Midbrain (tissue), 1 donor: ENCODE data around the gene TARS2.

Source experiments
- DNase-seq: peaks from one replicate; lab custom pipeline; 2025; lab: John Stamatoyannopoulos, UW

The TARS2 gene

DNA sequence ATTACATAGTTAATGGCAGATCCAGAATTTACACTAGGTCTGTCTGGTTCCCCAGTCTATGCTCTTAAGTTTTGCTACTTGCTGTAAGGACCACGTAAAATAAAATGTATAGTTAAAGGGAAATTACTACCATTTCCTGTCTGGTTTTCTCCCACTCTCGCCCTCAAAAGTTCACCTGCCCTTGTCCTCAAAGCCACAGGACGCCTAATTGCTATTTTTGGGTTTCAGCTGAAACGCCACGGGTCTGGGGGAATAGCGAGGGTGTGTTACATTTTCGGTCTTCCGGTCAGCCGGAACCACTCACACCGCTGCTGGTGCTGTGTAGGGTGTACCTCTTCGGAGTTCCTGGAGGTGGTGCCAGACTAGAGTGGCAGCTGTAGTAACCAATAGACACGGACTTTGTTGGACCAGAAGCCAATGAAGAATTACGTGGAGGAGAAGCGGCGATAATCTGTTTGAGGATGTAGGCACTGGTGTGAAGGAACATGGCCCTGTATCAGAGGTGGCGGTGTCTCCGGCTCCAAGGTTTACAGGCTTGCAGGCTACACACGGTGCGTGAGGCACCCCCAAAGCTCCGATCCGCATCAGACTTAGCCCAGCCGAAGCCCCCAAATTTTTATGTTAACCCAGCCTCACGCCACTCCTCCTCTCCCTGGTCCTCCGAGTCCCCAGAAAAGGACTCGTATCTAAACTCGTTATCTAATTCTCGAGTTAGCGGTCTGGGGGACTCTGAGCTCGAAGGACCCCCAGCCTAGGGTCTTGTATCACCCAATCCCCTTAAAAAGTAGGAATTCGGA is at the start of gene TARS2:
TSS of gene TARS2 (plus strand) at position 454 of the 797 bp plus-strand sequence. CDS start at position 486, 32 bp downstream.
- DNase-seq = peak; percentile 96

DNA sequence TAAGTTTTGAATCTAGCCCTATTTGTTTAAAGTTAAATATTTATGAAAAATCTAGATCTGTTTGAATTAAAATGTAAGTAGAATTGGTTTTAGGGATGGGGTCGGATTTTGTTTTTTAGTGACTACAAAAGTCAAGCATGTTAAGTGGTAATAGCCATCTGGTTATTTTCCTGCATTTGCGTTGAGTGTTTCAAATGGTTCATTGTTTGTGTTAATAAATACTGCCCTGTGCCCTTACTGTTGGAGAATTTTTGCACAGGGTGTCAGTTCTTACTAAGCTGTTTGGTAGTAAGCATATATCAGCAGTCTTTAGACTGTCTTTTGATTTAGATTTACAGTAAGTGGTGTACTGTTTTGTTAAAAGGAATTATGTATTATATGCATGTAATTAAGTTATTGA is 46.1 kb upstream of the TARS2 start:
- no peak for DNase-seq

- no peak for DNase-seq
These were observed 43.0 kb upstream of the TARS2 start for GRCh38 chr1:150444232-150444631.

GRCh38 chr1:150456146-150456647 is 31.0 kb upstream of the TARS2 start:
- DNase-seq = no peak

DNA sequence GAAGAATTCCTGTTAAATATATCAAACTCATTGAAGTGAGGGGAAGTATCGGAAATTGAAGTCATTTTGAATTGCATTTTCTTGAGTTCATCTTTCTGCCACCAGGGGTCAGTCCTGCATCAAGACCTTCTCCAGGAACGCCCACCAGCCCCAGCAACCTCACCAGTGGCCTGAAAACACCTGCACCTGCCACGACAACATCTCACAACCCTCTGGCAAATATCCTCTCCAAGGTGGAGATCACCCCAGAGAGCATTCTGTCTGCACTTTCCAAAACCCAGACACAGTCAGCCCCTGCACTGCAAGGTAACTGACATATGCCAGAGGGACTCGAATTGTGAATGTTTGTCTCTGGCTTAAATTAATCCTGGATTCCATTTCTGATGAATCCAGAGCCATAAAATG is 22.8 kb upstream of the TARS2 start:
- peak; percentile 42 for DNase-seq

- no peak for DNase-seq
These were observed 20.3 kb upstream of the TARS2 start for GRCh38 chr1:150466964-150467363.

GRCh38 chr1:150469291-150469690 is 17.9 kb upstream of the TARS2 start:
- DNase-seq = no peak

DNA sequence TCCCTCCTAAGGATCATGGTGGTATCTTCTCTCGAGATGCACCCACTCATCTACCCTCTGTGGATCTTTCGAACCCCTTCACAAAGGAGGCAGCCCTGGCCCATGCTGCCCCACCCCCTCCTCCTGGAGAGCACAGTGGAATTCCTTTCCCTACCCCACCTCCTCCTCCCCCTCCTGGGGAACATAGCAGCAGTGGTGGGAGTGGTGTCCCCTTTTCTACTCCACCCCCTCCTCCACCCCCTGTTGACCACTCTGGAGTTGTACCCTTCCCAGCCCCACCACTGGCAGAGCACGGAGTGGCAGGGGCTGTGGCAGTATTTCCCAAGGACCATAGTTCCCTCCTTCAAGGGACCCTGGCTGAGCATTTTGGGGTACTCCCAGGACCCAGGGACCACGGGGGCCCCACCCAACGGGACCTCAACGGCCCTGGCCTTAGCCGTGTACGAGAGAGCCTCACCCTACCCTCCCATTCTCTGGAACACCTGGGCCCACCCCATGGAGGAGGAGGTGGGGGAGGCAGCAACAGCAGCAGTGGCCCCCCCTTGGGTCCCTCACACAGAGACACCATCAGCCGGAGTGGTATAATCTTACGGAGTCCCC is 14.5 kb upstream of the TARS2 start:
- DNase-seq = no peak

DNA sequence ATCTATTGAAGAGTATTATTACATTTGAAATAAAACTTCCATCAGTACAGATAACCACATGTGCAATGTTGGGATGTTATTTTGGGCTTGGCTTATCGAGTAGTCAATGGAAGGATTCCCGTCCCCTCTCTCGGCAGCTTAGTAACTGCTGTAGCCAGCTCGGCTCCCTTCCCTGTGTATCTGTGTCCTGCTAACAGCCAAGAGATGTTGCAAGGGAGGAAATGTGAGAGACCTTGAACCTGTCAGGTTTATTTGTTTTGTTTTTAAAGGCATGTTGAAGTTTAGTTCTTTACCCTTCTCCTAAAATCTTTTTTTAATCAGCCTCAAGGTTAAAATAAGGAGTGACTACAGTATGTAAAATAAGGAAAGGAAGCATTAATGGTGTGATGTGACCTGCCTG is 13.6 kb upstream of the TARS2 start:
- no peak for DNase-seq

DNA sequence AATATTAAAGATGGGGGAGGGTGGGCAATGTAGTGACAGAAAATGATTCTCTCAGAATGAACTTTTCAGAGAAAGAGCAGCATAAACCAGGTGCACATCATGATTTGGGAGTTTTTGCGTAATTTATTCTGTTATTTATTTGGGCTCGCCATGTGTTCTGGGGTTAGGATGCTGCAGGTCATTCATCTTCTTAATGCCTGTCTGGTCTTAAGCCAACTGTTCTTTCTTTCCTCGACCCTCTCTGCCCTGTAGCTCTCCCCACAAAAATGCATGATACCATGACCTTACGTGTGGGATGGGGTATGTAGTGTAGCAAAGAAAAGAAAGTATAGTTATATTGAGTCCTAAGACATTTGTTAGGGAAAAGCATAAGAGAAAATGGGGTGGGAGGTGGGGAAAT is 12.3 kb upstream of the TARS2 start:
- DNase-seq = no peak

- no peak for DNase-seq
These were observed 10.5 kb upstream of the TARS2 start for GRCh38 chr1:150476754-150477153.

- no peak for DNase-seq
These were observed 9.9 kb upstream of the TARS2 start for GRCh38 chr1:150477320-150477719.

DNA sequence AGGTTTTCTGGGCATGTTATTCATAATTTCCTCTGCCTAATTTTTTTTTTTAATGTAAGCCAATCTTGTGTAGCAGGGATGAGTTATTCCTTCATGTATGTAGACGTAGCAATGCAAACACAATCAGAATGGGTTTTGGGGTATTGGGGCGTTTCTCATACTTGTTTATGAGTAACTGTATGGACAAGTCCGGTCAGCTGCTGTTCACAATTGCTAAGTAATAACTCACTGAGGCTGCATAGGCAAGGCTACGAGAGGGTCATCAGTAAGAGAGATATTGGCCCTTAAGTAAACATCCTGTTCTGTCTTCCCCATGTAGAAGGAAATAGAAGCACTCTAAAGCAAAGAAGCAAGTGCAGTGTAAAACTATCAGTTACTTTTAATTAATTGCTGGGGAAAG is 9.5 kb upstream of the TARS2 start:
- no peak for DNase-seq

- no peak for DNase-seq
These were observed 7.8 kb upstream of the TARS2 start for GRCh38 chr1:150479370-150479769.

DNA sequence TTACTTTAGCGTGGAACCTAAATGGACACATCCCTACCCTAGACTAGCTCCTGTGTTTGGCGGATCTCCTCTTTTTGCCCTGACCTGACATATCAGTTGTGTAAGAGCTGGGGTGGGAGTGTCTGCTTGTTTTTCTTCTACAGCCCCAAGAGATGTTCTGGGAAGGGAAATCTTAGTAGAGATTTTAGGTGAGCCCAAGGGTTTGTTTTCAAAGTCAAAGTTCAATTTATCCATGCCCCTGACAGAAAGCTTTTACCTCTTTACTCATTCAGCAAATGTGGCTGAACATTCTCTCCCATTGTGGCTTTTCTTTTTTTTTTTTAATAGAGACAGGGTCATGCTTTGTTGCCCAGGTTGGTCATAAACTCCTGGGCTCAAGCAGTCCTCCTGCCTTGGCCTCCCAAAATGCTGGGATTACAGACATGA is 7.3 kb upstream of the TARS2 start:
- no peak for DNase-seq

DNA sequence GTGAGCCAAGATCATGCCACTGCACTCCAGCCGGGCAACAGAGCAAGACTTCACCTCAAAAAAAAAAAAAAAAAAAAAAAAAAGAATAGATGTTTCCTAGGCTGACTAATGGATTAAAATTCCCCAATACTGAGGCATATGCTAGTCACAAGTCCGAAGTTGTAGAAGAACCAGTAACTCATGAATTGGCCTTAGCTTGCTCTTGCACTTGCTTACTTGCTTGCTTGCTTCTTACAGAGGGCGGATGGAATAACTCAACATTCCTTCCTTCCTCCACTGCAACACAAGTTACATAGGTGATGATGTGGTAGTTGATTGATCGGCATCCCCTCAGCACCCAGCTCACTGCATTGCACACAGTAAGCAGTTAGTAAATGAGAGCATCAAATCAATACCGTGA is 2.8 kb upstream of the TARS2 start:
- DNase-seq = no peak

DNA sequence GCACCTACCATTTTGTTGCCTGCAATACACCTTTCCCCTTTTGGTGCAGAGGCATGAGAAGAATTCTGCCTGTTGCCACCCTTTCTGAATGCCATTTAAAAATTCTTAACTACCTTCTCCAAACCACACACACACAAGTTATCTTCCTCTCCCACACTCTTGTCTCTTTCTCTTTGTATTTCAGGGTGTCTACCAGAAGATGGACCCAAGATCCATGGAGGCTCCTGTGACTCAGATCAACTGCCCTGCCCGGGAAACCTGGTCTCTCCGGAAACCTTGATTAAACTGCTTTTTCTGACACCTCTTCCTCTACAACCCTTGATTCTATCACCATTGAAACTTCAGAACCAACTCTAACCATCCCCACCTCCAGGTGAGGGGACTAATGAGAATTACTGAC is 2.4 kb upstream of the TARS2 start:
- DNase-seq = no peak

- no peak for DNase-seq
These were observed 520 bp downstream of the TARS2 start for GRCh38 chr1:150487763-150488115.

- no peak for DNase-seq
These were observed 6.0 kb downstream of the TARS2 start for GRCh38 chr1:150493175-150493574.

DNA sequence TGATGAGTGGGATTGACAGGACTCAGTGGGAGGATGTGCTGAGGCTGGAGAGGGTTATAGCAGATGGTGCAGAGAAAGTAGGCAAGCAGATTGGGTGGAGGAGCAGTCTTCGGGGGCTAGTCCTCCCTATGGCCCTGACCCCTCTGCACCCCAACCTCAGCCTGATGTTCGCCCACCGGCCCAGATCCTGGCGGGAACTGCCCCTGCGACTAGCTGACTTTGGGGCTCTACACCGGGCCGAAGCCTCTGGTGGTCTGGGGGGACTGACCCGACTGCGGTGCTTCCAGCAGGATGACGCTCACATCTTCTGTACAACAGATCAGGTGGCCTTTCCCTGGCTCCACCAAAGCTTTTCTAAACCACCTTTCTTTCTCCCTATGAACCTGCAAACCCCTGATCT is 11.1 kb downstream of the TARS2 start:
- DNase-seq = no peak

DNA sequence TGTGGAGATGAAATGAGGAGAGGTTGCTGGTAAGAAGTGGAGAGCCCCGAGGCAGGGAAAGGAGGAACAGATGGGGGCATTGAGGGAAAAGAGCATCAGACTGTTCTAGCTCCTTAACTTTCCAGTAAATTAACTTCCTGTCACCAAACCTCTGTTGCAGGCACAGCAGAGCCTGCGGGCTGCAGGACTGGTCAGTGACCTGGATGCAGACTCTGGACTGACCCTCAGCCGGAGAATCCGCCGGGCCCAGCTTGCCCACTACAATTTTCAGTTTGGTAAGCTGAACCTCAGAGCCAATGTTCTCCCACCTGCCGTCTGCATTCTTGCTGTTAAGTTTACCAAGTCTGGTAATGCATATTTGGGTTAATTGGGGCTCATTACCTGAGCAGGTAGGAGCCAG is 18.2 kb downstream of the TARS2 start:
- DNase-seq = no peak

GRCh38 chr1:150507912-150508864 is 21.0 kb downstream of the TARS2 start, which contains the start of gene ECM1:
ECM1 (plus strand) TSS chr1:150508109; CDS start chr1:150508210, 101 bp downstream.
- no peak for DNase-seq
